Caco-2 (cell line): ENCODE measurements around the gene WIPF2. TPM values are rescaled to one million over a fixed set of nuclear protein-coding genes. Genes with fewer than 3 reads are reported as not detected.

ENCODE experiments used
- BruUV-seq: library from RNA; stranded (reverse); fragments of 400-500 nt; replicated peaks from 2 replicates; lab custom pipeline; 2021; lab: Mats Ljungman, UMichigan
- CTCF ChIA-PET: fragments of 300-600 bp; sonication (Branson Sonifier 250); formaldehyde crosslinking; loops from one replicate; lab custom pipeline; 2022; ENCODE audit warnings: antibody characterized with exemption; lab: Charles Lee
- POLR2A ChIA-PET: fragments of 300-600 bp; sonication (Branson Sonifier 250); formaldehyde crosslinking; loops from one replicate; lab custom pipeline; 2022; ENCODE audit warnings: antibody characterized with exemption; lab: Charles Lee
- DNase-seq, 2 experiments: peaks; one replicate each; pipeline versions ENCODE4 v3.0.0 to v3.0.0-alpha.2; 2020 to 2022
- H3K27me3 ChIP-seq: replicated peaks from 2 replicates; pipeline ENCODE4 v1.6.0; 2011; ENCODE audit warnings: low read length; ENCODE audit not compliant: control insufficient read depth, insufficient read depth
- H3K36me3 ChIP-seq: 2 replicates; pipeline ENCODE4 v1.5.1; 2011; ENCODE audit warnings: low read length; ENCODE audit not compliant: control insufficient read depth, insufficient read depth
- H3K4me1 ChIP-seq: fragments of 250-450 bp; sonication (Bioruptor Pico); 2 replicates; pipeline ENCODE4 v1.5.1; 2020; ENCODE audit warnings: mild to moderate bottlenecking
- H3K4me3 ChIP-seq: 2 replicates; pipeline ENCODE4 v1.5.1; 2011; ENCODE audit warnings: low read depth, mild to moderate bottlenecking, control low read depth, low read length
- H3K9me3 ChIP-seq: fragments of 250-450 bp; sonication (Bioruptor Pico); 2 replicates; pipeline ENCODE4 v1.5.1; 2020; ENCODE audit warnings: mild to moderate bottlenecking, moderate library complexity
- H3K27ac Mint-ChIP-seq: one replicate; pipeline ENCODE4 v1.8.0; 2022; ENCODE audit warnings: mixed read lengths; ENCODE audit not compliant: unreplicated experiment
- H3K27me3 Mint-ChIP-seq: one replicate; pipeline ENCODE4 v1.8.0; 2022; ENCODE audit warnings: mixed read lengths; ENCODE audit not compliant: insufficient read depth, unreplicated experiment
- H3K36me3 Mint-ChIP-seq: one replicate; pipeline ENCODE4 v1.8.0; 2022; ENCODE audit warnings: mild to moderate bottlenecking, mixed read lengths; ENCODE audit not compliant: insufficient read depth, unreplicated experiment
- H3K4me1 Mint-ChIP-seq: one replicate; pipeline ENCODE4 v1.8.0; 2022; ENCODE audit warnings: low read depth, mixed read lengths; ENCODE audit not compliant: unreplicated experiment
- H3K4me3 Mint-ChIP-seq: one replicate; pipeline ENCODE4 v1.8.0; 2022; ENCODE audit warnings: mild to moderate bottlenecking, moderate library complexity, mixed read lengths; ENCODE audit not compliant: unreplicated experiment
- H3K9me3 Mint-ChIP-seq: one replicate; pipeline ENCODE4 v1.8.0; 2022; ENCODE audit warnings: mixed read lengths; ENCODE audit not compliant: unreplicated experiment
- intact Hi-C: fragments of 100-400 bp; cut with micrococcal nuclease; formaldehyde crosslinking; loops from one replicate; pipeline ENCODE4 v1.10.0; 2022; ENCODE audit not compliant: unreplicated experiment
- total RNA-seq: library from RNA; stranded (reverse); gene quantifications from 2 replicates; pipeline ENCODE4 v1.2.3, GENCODE V29; 2022
- TF ChIP-seq, protein P1 (sequence below), 2 experiments: fragments of 200-600 bp in 1 of 2; IDR thresholded peaks; 1 replicate in 1 of 2; 2 replicates in 1 of 2; pipeline versions ENCODE4 v1.5.1 to v1.8.0; 2011 to 2022; ENCODE audit warnings: antibody characterized with exemption in 1 of 2, control low read depth in 1 of 2, inconsistent platforms in 1 of 2, low read depth in 1 of 2, low read length in 1 of 2, mild to moderate bottlenecking in 1 of 2, moderate library complexity in 1 of 2; ENCODE audit not compliant: insufficient read depth in 1 of 2, severe bottlenecking in 1 of 2, unreplicated experiment in 1 of 2

The WIPF2 gene
- total RNA-seq, 1 experiment from 2014 or later = 33.4 TPM

DNA sequence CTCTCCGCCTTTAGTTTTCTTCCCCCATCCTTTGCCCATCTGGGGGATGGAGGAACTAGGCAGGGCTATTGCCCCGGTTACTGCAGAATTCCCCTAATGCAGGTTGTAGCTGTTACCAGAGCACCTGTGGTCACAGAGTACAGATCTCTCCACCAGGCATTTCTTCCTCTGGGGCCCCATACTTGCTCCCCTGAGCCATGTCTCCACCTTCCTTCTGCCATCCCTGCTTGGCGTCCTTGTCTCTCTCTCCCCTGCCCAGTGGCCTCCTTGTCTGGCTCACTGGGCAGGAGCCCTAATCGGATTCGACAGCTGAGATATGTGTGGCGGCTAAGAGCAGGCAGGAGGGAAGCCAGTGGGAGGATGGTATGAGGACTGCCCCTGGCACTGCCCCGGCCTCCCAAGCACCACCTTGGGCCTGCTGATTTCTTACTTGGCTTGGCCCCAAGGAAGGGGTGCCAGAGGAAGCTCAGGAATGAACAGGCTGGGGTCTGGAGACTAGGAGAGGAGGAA, 91.8 kb downstream of the WIPF2 start:
- no peak overlapping the region for H3K4me3 ChIP-seq
- H3K27me3 ChIP-seq = no peaks in the 10 kb centered on the region
- Mint-ChIP-seq H3K27ac (no peak overlapping the region), H3K9me3 (no peaks in the 10 kb centered on the region), H3K4me3 (no peak overlapping the region), H3K27me3 (no peaks in the 10 kb centered on the region), H3K36me3 (peaks cover 14% of the 10 kb centered on the region), H3K4me1 (peaks cover 5% of the 10 kb centered on the region)
- ChIA-PET POLR2A (no interaction called here), CTCF (no interaction called here)
- peaks cover 42% of the 10 kb centered on the region for H3K4me1 ChIP-seq
- DNase-seq = no peak
- no peaks in the 10 kb centered on the region for H3K9me3 ChIP-seq
- intact Hi-C loops = no loop called here
- TF ChIP-seq, protein P1, sequence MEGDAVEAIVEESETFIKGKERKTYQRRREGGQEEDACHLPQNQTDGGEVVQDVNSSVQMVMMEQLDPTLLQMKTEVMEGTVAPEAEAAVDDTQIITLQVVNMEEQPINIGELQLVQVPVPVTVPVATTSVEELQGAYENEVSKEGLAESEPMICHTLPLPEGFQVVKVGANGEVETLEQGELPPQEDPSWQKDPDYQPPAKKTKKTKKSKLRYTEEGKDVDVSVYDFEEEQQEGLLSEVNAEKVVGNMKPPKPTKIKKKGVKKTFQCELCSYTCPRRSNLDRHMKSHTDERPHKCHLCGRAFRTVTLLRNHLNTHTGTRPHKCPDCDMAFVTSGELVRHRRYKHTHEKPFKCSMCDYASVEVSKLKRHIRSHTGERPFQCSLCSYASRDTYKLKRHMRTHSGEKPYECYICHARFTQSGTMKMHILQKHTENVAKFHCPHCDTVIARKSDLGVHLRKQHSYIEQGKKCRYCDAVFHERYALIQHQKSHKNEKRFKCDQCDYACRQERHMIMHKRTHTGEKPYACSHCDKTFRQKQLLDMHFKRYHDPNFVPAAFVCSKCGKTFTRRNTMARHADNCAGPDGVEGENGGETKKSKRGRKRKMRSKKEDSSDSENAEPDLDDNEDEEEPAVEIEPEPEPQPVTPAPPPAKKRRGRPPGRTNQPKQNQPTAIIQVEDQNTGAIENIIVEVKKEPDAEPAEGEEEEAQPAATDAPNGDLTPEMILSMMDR (IDR thresholded peaks at IDR 0.05; ENCODE audit: insufficient read depth in 1 of 2, low read depth in 1 of 2, low read length in 1 of 2, severe bottlenecking in 1 of 2, unreplicated experiment in 1 of 2) = no peak
- no TSS peak for BruUV-seq
- H3K36me3 ChIP-seq = no peaks in the 10 kb centered on the region

DNA sequence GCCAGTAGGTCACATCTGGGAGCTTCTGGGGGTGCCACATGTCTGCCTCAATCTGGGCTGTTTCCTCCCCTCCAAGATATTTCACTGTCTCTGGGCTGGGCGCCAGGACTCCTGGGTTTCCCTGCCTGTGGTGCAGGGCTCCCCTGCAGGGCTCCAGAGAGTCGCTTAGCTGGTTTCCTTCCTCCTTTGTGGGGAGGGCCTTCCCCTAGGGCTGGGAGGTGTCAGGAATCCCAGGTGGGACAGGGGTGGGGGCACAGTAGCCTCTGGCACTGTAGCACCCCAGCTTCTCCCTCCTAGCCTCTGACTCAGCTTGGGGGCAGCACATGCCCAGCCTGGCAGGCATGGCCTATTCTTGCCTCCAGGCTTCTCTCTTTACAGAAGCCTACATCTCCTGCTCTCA, 92.5 kb downstream of the WIPF2 start:
- POLR2A ChIA-PET = interaction anchor here (1.1 kb wide), 1 partner anchor 23 kb away, joined by 4 read pairs; no protein-coding TSS in a partner anchor

DNA sequence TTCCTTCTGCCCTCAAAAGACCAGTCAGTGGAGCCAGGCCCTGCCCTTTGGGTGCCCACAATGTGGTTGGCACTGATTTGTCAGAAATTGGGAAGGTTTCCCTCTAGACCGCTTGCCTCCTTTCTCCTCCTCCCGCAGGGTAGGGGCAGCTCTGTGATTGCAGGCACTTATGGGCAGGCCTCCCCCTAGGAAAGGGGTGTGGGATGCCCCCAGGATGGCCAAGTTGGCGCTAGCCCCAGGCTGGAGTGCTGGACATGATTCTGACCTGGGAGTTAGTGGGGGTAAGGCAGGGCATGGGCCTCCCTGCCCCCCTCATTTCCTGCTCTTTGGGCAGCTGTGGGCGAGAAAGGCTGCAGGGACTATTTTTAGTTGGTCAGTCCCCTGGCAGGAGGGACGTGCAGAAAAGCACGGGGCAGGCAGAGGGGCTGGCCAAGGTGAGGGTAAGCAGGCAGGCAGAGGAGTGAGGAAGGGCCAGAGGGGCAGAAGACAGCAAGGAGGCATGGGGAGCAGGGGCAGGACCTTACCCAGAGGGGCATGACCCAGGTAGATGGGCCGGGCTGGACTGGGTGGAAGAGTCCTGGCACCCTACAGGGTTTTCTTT, 93.1 kb downstream of the WIPF2 start:
- no peak overlapping the region for H3K4me3 ChIP-seq
- TF ChIP-seq, protein P1 (IDR thresholded peaks at IDR 0.05; ENCODE audit: insufficient read depth in 1 of 2, low read depth in 1 of 2, low read length in 1 of 2, severe bottlenecking in 1 of 2, unreplicated experiment in 1 of 2) = no peak
- Mint-ChIP-seq H3K9me3 (no peaks in the 10 kb centered on the region), H3K4me3 (no peak overlapping the region), H3K36me3 (peaks cover 14% of the 10 kb centered on the region), H3K27me3 (no peaks in the 10 kb centered on the region), H3K4me1 (peaks cover 10% of the 10 kb centered on the region), H3K27ac (no peak overlapping the region)
- intact Hi-C loops = no loop called here
- POLR2A ChIA-PET = interaction anchor here (1.0 to 1.1 kb wide), 2 partner anchors 24 to 34 kb away, joined by 3 to 4 read pairs; no protein-coding TSS in a partner anchor
- no peak for DNase-seq
- no peaks in the 10 kb centered on the region for H3K9me3 ChIP-seq
- H3K4me1 ChIP-seq = peaks cover 41% of the 10 kb centered on the region
- H3K27me3 ChIP-seq = no peaks in the 10 kb centered on the region
- BruUV-seq = no TSS peak
- CTCF ChIA-PET = interaction anchor here (0.5 to 0.6 kb wide), 2 partner anchors 29 to 135 kb away, joined by 4 to 6 read pairs; partner anchors contain the start of gene RAPGEFL1
- no peaks in the 10 kb centered on the region for H3K36me3 ChIP-seq

More for the DNA sequence above, 92.5 kb downstream of the WIPF2 start:
- no peak for DNase-seq
- intact Hi-C loops = no loop called here
- no peak overlapping the region for H3K4me3 ChIP-seq
- BruUV-seq = no TSS peak
- H3K36me3 Mint-ChIP-seq = peaks cover 14% of the 10 kb centered on the region
- TF ChIP-seq, protein P1 (IDR thresholded peaks at IDR 0.05; ENCODE audit: insufficient read depth in 1 of 2, low read depth in 1 of 2, low read length in 1 of 2, severe bottlenecking in 1 of 2, unreplicated experiment in 1 of 2) = no peak
- CTCF ChIA-PET = interaction anchor here (0.6 kb wide), 1 partner anchor 29 kb away, joined by 4 read pairs; no protein-coding TSS in a partner anchor
- H3K27me3 ChIP-seq = no peaks in the 10 kb centered on the region
- peaks cover 42% of the 10 kb centered on the region for H3K4me1 ChIP-seq
- no peaks in the 10 kb centered on the region for H3K27me3 Mint-ChIP-seq
- H3K27ac Mint-ChIP-seq = no peak overlapping the region
- H3K36me3 ChIP-seq = no peaks in the 10 kb centered on the region
- peaks cover 10% of the 10 kb centered on the region for H3K4me1 Mint-ChIP-seq
- H3K9me3 ChIP-seq = no peaks in the 10 kb centered on the region
- H3K4me3 Mint-ChIP-seq = no peak overlapping the region
- H3K9me3 Mint-ChIP-seq = no peaks in the 10 kb centered on the region
